ENCODE data around the gene PDGFC. TPM values are rescaled to one million over a fixed set of nuclear protein-coding genes. Genes with fewer than 3 reads are reported as not detected.

The PDGFC gene
- total RNA-seq, 1 experiment from 2014 or later: 9.8 TPM

- Histone ChIP-seq H3K9me3 (ENCODE audit: control insufficient read depth in 1 of 2, insufficient read depth in 1 of 2, low read depth in 1 of 2, low read length in 2 of 2) (no peaks in the 10 kb centered on the region), H3K36me3 (ENCODE audit: control insufficient read depth in 1 of 2, insufficient read depth in 2 of 2, low read length in 2 of 2) (no peaks in the 10 kb centered on the region), H3K4me1 (ENCODE audit: control insufficient read depth in 1 of 2, insufficient read depth in 2 of 2, low read length in 2 of 2) (peaks cover 4 to 26% of the 10 kb centered on the region in 2 experiments), H3K9me2 (ENCODE audit: insufficient read depth) (0 out of 2 replicates have a peak, but pooled peaks cover 6% of the 10 kb centered on the region), H3K79me2 (ENCODE audit: insufficient read depth, low read length) (no peaks in the 10 kb centered on the region), H4K20me1 (ENCODE audit: insufficient read depth) (no peaks in the 10 kb centered on the region), H3K27me3 (ENCODE audit: insufficient read depth, low read length) (no peaks in the 10 kb centered on the region), H3K27ac (ENCODE audit: low read depth, low read length) (no peak overlapping the region), H3K4me3 (replicated peaks in 1 of 2; ENCODE audit: low read depth in 1 of 2, low read length in 2 of 2) (no peak overlapping the region), H3K4me2 (ENCODE audit: low read length) (no peak overlapping the region), H3K9ac (ENCODE audit: low read length) (no peak overlapping the region), H2AFZ (ENCODE audit: low read depth, low read length, poor library complexity, severe bottlenecking) (no peak overlapping the region)
- no peak for DNase-seq (ENCODE audit: low read depth, low spot score)
- intact Hi-C loops (cut with micrococcal nuclease): no loop called here
- TF ChIP-seq MAX (IDR thresholded peaks at IDR 0.05) (no peak), ELF1 (IDR thresholded peaks at IDR 0.05; ENCODE audit: borderline replicate concordance, low read depth) (no peak), SRF (IDR thresholded peaks at IDR 0.05; ENCODE audit: low read depth) (no peak)
- ATAC-seq: no peak
- ChIA-PET CTCF (no interaction called here), RAD21 (ENCODE audit: low non-redundant PET in 1 of 2, low total read pairs in 2 of 2, uncharacterized antibody in 2 of 2, unreplicated experiment in 2 of 2) (no interaction called here), POLR2A (no interaction called here)
- BruUV-seq (replicated peaks): no TSS peak
These were observed 186.6 kb downstream of the PDGFC start for GRCh38 chr4:156784970-156785369.

DNA sequence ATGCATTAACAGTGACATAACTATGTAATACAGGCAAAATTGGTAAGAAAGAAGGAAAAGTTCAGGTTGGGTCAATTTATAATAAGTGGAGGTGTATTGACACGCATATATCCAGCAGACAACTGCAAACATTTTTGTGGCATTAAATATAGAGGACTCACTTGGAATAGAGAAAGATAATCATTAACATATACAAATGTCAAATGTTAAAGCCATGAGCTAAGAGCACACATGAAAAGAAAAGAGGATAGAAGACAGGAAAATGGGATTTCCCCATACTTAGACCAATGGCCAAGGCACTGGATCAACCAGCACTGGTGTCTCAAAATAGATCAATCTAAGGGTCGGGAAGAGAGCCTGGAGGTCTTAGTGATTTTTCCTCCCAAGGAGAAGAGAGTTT lies 187.6 kb downstream of the PDGFC start:
- POLR2A ChIA-PET: no interaction called here
- intact Hi-C loops (cut with micrococcal nuclease): no loop called here
- no peaks in the 10 kb centered on the region for H4K20me1 ChIP-seq (ENCODE audit: insufficient read depth)

More for the DNA sequence above, 187.6 kb downstream of the PDGFC start:
- Histone ChIP-seq H3K36me3 (ENCODE audit: control insufficient read depth in 1 of 2, insufficient read depth in 2 of 2, low read length in 2 of 2) (no peaks in the 10 kb centered on the region), H3K9me3 (ENCODE audit: control insufficient read depth in 1 of 2, insufficient read depth in 1 of 2, low read depth in 1 of 2, low read length in 2 of 2) (no peaks in the 10 kb centered on the region), H3K79me2 (ENCODE audit: insufficient read depth, low read length) (no peaks in the 10 kb centered on the region), H3K9ac (ENCODE audit: low read length) (no peak overlapping the region), H3K4me3 (replicated peaks in 1 of 2; ENCODE audit: low read depth in 1 of 2, low read length in 2 of 2) (no peak overlapping the region), H3K4me1 (ENCODE audit: control insufficient read depth in 1 of 2, insufficient read depth in 2 of 2, low read length in 2 of 2) (peaks cover 10 to 36% of the 10 kb centered on the region in 2 experiments), H3K27ac (ENCODE audit: low read depth, low read length) (no peak overlapping the region), H2AFZ (ENCODE audit: low read depth, low read length, poor library complexity, severe bottlenecking) (no peak overlapping the region), H3K9me2 (ENCODE audit: insufficient read depth) (0 out of 2 replicates have a peak, but pooled peaks cover 6% of the 10 kb centered on the region), H3K27me3 (ENCODE audit: insufficient read depth, low read length) (no peaks in the 10 kb centered on the region), H3K4me2 (ENCODE audit: low read length) (no peak overlapping the region)
- BruUV-seq (replicated peaks): no TSS peak
- ATAC-seq (no peak), DNase-seq (ENCODE audit: low read depth, low spot score) (no peak)
- ChIA-PET RAD21 (ENCODE audit: low non-redundant PET in 1 of 2, low total read pairs in 2 of 2, uncharacterized antibody in 2 of 2, unreplicated experiment in 2 of 2) (no interaction called here), CTCF (no interaction called here)
- TF ChIP-seq EZH2 (IDR thresholded peaks at IDR 0.05) (no peak), MAX (IDR thresholded peaks at IDR 0.05) (no peak), YY1 (IDR thresholded peaks at IDR 0.05; ENCODE audit: extremely low read depth, insufficient replicate concordance, low read depth, low read length) (no peak)
